GM12878 (cell line): Measurements from ENCODE around the gene CFAP65. TPM values are rescaled to one million over a fixed set of nuclear protein-coding genes. Genes with fewer than 3 reads are reported as not detected.

Experiments used
- ATAC-seq: fragments of 200-7000 bp; cut with Tn5 transposase; 3 replicates; pipeline ENCODE4 v1.9.1; 2020; ENCODE audit warnings: mild to moderate bottlenecking, moderate library complexity
- BruUV-seq: library from RNA; stranded (reverse); fragments of 400-500 nt; replicated peaks from 2 replicates; lab custom pipeline; 2021; lab: Mats Ljungman, UMichigan
- CTCF ChIA-PET: fragments of 300-600 bp; sonication (Branson Sonifier 250); formaldehyde crosslinking; extraction: SDS; loops from one replicate; lab custom pipeline; 2021; ENCODE audit warnings: inconsistent platforms; lab: Yijun Ruan, JAX
- POLR2A ChIA-PET: fragments of 350-600 bp; formaldehyde crosslinking; extraction: SDS; loops from one replicate; lab custom pipeline; 2021; ENCODE audit warnings: inconsistent platforms; lab: Charles Lee
- RAD21 ChIA-PET: fragments of 300-600 bp; sonication (Branson Sonifier 250); formaldehyde crosslinking; loops from one replicate; lab custom pipeline; 2023; ENCODE audit warnings: antibody characterized with exemption; ENCODE audit not compliant: unreplicated experiment; lab: Charles Lee
- SMC1A ChIA-PET: fragments of 300-600 bp; sonication (Branson Sonifier 250); formaldehyde crosslinking; loops from one replicate; lab custom pipeline; 2023; ENCODE audit not compliant: unreplicated experiment, uncharacterized antibody; lab: Charles Lee
- DNase-seq: peaks from one replicate; pipeline ENCODE4 v3.0.0-alpha.2; 2011; ENCODE audit warnings: low read depth, low spot score
- FAIRE-seq: peaks from 3 replicates; lab custom pipeline; 2011; peaks lifted over from hg19 to GRCh38; lab: Jason Lieb, UNC
- H2AFZ ChIP-seq: 2 replicates; pipeline ENCODE4 v1.6.0; 2011; ENCODE audit warnings: low read depth, low read length, control low read depth; ENCODE audit not compliant: control insufficient read depth
- H3K27ac ChIP-seq: 2 replicates; pipeline ENCODE4 v1.5.1; 2011; ENCODE audit warnings: control low read depth; ENCODE audit not compliant: control insufficient read depth, insufficient read depth
- H3K27me3 ChIP-seq, 2 experiments: replicated peaks in 1 of 2; 2 replicates each; pipeline versions ENCODE4 v1.6.0 to v1.6.1; 2011; ENCODE audit warnings: low read length in 1 of 2; ENCODE audit not compliant: control insufficient read depth in 2 of 2, insufficient read depth in 2 of 2
- H3K36me3 ChIP-seq, 2 experiments: 2 replicates each; pipeline ENCODE4 v1.5.1; 2011; ENCODE audit warnings: low read length in 1 of 2; ENCODE audit not compliant: control insufficient read depth in 2 of 2, insufficient read depth in 2 of 2
- H3K4me1 ChIP-seq: 2 replicates; pipeline ENCODE4 v1.6.1; 2011; ENCODE audit warnings: mild to moderate bottlenecking, low read length, moderate library complexity, mixed read lengths; ENCODE audit not compliant: control insufficient read depth, insufficient read depth
- H3K4me2 ChIP-seq: 2 replicates; pipeline ENCODE4 v1.6.0; 2011; ENCODE audit warnings: control low read depth; ENCODE audit not compliant: control insufficient read depth, insufficient read depth
- H3K4me3 ChIP-seq: fragments of 200-600 bp; sonication (generic); 2 replicates; pipeline ENCODE4 v1.5.1; 2016
- H3K79me2 ChIP-seq: 2 replicates; pipeline ENCODE4 v1.6.0; 2011; ENCODE audit warnings: low read length; ENCODE audit not compliant: control insufficient read depth, insufficient read depth
- H3K9ac ChIP-seq: 2 replicates; pipeline ENCODE4 v1.8.0; 2011; ENCODE audit warnings: low read length, control low read depth, mixed read lengths; ENCODE audit not compliant: control insufficient read depth, insufficient read depth
- H3K9me3 ChIP-seq: replicated peaks from 3 replicates; pipeline ENCODE4 v1.5.1; 2011; ENCODE audit warnings: mild to moderate bottlenecking, low read length; ENCODE audit not compliant: control insufficient read depth, insufficient read depth
- H4K20me1 ChIP-seq: 2 replicates; pipeline ENCODE4 v1.6.0; 2011; ENCODE audit not compliant: control insufficient read depth, insufficient read depth
- EZH2 ChIP-seq: IDR thresholded peaks from 2 replicates; pipeline ENCODE4 v1.6.1; 2012; ENCODE audit warnings: low read depth, mild to moderate bottlenecking, control low read depth, inconsistent platforms, low read length, borderline replicate concordance; ENCODE audit not compliant: control insufficient read depth
- MTA3 ChIP-seq: IDR thresholded peaks from 2 replicates; pipeline ENCODE4 v1.6.1; 2012; ENCODE audit warnings: low read length, inconsistent platforms, borderline replicate concordance
- SUZ12 ChIP-seq: fragments of 200-600 bp; sonication (generic); IDR thresholded peaks from one replicate; pipeline ENCODE4 v1.6.1; 2018; ENCODE audit warnings: antibody characterized with exemption, mild to moderate bottlenecking; ENCODE audit not compliant: unreplicated experiment
- WGBS: methylation state at CpG from one replicate; pipeline ENCODE4 v1.1.6; 2016; ENCODE audit warnings: low lambda C conversion rate; ENCODE audit not compliant: insufficient replicate concordance, insufficient coverage; ENCODE audit errors: missing lambda C conversion rate; 5-methylcytosine and 5-hydroxymethylcytosine counted together
- in situ Hi-C: fragments of 300-500 bp; cut with MboI; formaldehyde crosslinking; loops from 9 replicates; pipeline ENCODE4 v1.14.3; 2018; ENCODE audit warnings: mixed read lengths
- intact Hi-C: fragments of 100-400 bp; cut with micrococcal nuclease; formaldehyde crosslinking; loops from one replicate; pipeline ENCODE4 v1.14.2; 2022; ENCODE audit not compliant: unreplicated experiment
- polyA plus RNA-seq, 11 experiments: library from polyadenylated mRNA; depleted of rRNA in 4 of 11; unstranded in 6 of 11; stranded (reverse) in 5 of 11; fragments of >200 nt; fragmentation: Nextera tagmentation in 4 of 11; fragmentation: Illumina TruSeq in 1 of 11; extraction: Ambion mirVana in 4 of 11; extraction: Trizol in 1 of 11; gene quantifications; 1 replicate in 1 of 11; 2 replicates in 10 of 11; pipeline versions ENCODE4 v1.2.1 to v1.2.3, GENCODE V29; 2011 to 2016; ENCODE audit warnings: inconsistent platforms in 2 of 11, missing spikeins in 2 of 11, low read depth in 1 of 11
- total RNA-seq, 4 experiments: library from RNA; depleted of rRNA in 3 of 4; stranded (reverse); fragments of >200 nt in 3 of 4; fragmentation: Illumina TruSeq in 1 of 4; extraction: Trizol in 1 of 4; gene quantifications; 2 replicates each; pipeline versions ENCODE4 v1.2.1 to v1.2.3, GENCODE V29; 2013 to 2021
- TF ChIP-seq, protein P1 (sequence below): fragments of 450-650 bp; formaldehyde crosslinking; IDR thresholded peaks from 2 replicates; pipeline ENCODE4 v1.4.0; 2020; ENCODE audit warnings: mild to moderate bottlenecking, moderate library complexity

CFAP65 gene
- total and polyA plus RNA-seq, 10 of the 15 experiments (the other 5 are each of a cell fraction or from before 2014, with no cell fraction given): not detected

DNA sequence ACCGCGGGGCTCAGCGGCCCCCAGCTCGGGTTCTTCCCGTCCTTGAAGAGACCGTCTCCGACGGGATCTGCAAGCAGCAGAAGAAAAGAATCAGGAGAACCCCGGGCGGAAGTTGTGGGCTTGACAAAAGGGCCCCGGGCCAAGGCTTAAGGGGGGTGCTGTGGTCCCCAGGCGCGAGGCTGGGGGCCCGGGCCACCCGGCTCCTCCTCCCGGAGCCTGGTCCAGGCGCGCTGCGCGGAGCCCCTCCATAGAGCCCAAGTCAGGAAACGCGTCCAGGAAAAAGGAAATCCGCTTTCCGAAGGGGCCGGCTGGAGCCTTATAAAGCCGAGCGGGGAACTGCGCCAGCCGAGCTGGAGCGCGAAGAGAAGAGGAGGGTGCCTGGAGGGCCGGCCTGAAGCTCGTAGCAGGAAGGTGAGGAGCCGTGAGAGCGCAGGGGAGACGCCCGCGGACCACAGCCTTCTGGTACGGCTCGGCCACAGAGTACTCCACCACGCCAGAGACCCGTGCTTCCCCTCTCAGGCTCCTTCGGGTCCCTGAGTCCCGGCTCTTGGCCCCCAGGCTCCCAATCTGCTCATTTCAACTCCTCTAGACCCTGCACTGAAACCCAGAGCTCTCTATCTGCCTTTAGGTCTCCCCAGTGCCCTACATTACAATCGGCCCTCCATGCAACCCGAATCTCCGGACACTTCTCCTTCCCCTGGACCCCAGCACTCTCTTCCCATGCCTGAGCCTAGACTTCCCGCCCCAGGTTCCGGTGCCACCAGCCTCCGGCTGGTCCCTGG lies 56.9 kb downstream of the CFAP65 start:
- Histone ChIP-seq H3K4me3 (no peak overlapping the region), H3K9me3 (no peaks in the 10 kb centered on the region), H3K4me2 (no peak overlapping the region), H3K36me3 (no peaks in the 10 kb centered on the region), H3K4me1 (no peaks in the 10 kb centered on the region; the same call in 1 of the 2 replicates), H3K79me2 (no peaks in the 10 kb centered on the region), H3K27me3 (peaks cover 34 to 39% of the 10 kb centered on the region in 2 experiments), H4K20me1 (peaks cover 3% of the 10 kb centered on the region), H3K9ac (no peak overlapping the region), H3K27ac (no peak overlapping the region), H2AFZ (no peak overlapping the region)
- CTCF ChIA-PET: no interaction called here
- no peak for FAIRE-seq
- intact Hi-C loops (loop anchor here (5.0 kb wide), 1 partner anchor 132 kb away; no protein-coding TSS in a partner anchor), in situ Hi-C loops (no loop called here)
- SMC1A ChIA-PET: no interaction called here
- DNase-seq: no peak
- BruUV-seq: no TSS peak
- no peak for ATAC-seq
- RAD21 ChIA-PET: no interaction called here
- 6% methylated on average over 46 of the region's 50 CpGs for WGBS
- POLR2A ChIA-PET: no interaction called here
- TF ChIP-seq MTA3: no peak
- TF ChIP-seq EZH2: peak; percentile 70; the same call in 1 of the 2 replicates
- TF ChIP-seq, protein P1, sequence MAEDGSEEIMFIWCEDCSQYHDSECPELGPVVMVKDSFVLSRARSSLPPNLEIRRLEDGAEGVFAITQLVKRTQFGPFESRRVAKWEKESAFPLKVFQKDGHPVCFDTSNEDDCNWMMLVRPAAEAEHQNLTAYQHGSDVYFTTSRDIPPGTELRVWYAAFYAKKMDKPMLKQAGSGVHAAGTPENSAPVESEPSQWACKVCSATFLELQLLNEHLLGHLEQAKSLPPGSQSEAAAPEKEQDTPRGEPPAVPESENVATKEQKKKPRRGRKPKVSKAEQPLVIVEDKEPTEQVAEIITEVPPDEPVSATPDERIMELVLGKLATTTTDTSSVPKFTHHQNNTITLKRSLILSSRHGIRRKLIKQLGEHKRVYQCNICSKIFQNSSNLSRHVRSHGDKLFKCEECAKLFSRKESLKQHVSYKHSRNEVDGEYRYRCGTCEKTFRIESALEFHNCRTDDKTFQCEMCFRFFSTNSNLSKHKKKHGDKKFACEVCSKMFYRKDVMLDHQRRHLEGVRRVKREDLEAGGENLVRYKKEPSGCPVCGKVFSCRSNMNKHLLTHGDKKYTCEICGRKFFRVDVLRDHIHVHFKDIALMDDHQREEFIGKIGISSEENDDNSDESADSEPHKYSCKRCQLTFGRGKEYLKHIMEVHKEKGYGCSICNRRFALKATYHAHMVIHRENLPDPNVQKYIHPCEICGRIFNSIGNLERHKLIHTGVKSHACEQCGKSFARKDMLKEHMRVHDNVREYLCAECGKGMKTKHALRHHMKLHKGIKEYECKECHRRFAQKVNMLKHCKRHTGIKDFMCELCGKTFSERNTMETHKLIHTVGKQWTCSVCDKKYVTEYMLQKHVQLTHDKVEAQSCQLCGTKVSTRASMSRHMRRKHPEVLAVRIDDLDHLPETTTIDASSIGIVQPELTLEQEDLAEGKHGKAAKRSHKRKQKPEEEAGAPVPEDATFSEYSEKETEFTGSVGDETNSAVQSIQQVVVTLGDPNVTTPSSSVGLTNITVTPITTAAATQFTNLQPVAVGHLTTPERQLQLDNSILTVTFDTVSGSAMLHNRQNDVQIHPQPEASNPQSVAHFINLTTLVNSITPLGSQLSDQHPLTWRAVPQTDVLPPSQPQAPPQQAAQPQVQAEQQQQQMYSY (CRISPR knock-in tag): no peak
- peak; percentile 25 for TF ChIP-seq SUZ12
